HG02642 (cell line): ENCODE results near the gene GRIK5.
"Not testable (repeated sequence)": the region's sequence is repeated elsewhere in the genome, so short reads cannot be mapped to it uniquely, and the experiment has no call there.

ENCODE experiments used
- ATAC-seq: cut with Tn5 transposase; IDR thresholded peaks from one replicate; pipeline ENCODE4 v1.9.1; 2021; ENCODE audit warnings: mild to moderate bottlenecking; ENCODE audit not compliant: unreplicated experiment, poor library complexity

Gene GRIK5

DNA sequence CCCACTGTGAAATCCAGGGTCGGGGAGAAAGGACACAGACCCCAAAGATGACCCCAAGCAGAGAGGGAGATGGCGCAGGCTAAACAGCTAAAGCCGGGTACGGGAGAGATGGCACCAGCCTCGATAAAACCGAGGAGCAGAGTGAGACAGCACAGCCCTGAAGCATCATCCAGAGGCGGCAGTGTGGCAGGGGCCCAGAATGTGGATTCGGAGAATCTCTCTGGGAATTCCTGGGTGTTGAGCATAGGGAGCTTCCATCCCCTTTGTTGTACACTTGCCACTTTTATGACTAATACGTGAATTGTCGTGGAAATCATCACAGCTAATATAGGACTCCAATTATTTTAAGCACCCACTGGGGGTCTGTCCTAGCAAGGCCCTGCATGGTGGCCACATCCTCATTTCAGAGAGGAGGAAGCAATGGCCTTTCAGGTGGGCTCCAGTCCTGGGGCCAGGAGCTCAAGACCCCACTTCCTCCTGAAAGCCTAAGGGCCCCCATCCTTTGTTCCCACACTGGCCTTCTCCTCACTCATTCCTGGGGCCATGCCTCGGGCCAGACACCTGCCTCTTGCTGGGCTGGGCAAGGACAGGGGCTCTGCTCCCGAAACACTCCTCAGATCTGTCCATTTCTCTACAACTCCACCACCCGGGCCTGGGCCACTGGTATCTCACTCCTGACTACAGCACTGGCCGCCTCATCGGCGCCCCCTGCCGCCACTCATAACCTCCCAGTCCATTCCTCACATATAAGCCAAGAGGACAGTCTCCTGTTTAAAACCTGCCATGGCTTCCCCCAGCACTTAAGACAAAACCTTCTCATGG lies 46.7 kb downstream of the GRIK5 start:
- no peak for ATAC-seq

- ATAC-seq: no peak
These were observed 47.4 kb downstream of the GRIK5 start for GRCh38 chr19:42022616-42023015.

GRCh38 chr19:42021185-42021584 lies 48.8 kb downstream of the GRIK5 start:
- ATAC-seq: no peak

GRCh38 chr19:42018503-42019193 lies 51.4 kb downstream of the GRIK5 start:
- ATAC-seq: no peak

GRCh38 chr19:42017040-42017439 lies 53.0 kb downstream of the GRIK5 start:
- ATAC-seq: no peak

DNA sequence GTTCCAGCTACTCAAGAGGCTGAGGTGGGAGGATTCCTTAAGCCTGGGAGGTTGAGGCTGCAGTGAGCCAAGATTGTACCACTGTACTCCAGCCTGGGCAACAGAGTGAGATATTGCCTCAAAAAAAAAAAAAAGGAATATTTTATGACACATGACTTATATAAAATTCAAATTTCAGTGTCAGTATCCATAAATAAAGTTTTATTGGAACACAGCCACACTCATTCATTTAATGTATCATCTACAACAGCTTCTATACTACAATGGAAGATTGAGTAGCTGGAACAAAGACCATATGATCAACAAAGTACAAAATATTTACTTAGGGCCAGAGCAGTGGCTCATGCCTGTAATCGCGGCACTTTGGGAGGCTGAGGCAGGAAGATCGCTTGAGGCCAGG lies 57.3 kb downstream of the GRIK5 start:
- ATAC-seq: not testable (repeated sequence)

DNA sequence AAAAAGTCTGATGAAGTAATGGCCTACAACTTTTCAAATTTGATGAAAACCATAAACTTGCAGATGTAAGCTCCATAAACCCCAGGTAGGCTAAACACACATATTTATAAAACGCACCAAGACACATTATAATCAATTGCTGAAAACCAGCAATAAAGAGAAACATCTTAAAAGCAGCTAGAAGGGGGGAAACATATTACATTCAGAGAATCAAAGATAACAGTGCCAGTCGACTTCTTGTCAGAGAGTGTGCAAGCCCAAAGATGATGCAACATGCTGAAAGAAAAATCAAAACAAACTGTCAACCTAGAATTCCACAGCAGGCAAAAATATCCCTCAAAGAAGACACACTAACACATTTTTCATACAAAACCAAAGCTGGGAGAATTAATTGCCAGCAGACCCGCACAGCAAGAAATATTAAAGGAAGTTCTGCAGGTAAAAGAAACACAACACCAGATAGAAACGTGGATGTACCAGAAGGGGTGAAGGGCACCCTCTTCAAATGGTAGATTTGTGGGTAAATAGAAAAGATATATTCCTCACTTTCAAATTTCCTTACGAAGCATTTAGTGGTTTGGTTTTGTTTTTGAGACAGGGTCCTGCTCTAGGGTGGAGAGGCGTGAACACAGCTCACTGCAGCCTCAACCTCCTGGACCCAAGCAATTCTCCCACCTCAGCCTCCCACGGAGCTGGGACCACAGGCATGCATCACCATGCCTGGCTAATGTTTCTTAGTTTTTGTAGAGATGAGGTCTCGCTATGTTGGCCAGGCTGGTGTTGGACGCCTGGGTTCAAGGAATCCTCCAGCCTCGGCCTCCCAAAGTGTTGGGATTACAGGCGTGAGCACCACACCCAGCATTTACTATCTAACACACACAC lies 59.5 kb downstream of the GRIK5 start:
- no peak for ATAC-seq

GRCh38 chr19:42006569-42006968 lies 63.4 kb downstream of the GRIK5 start:
- no peak for ATAC-seq

GRCh38 chr19:42005504-42005903 lies 64.5 kb downstream of the GRIK5 start:
- no peak for ATAC-seq

GRCh38 chr19:42003506-42004294 lies 66.3 kb downstream of the GRIK5 start:
- ATAC-seq: no peak

- no peak for ATAC-seq
These were observed 70.2 kb downstream of the GRIK5 start for GRCh38 chr19:41999878-42000208.

DNA sequence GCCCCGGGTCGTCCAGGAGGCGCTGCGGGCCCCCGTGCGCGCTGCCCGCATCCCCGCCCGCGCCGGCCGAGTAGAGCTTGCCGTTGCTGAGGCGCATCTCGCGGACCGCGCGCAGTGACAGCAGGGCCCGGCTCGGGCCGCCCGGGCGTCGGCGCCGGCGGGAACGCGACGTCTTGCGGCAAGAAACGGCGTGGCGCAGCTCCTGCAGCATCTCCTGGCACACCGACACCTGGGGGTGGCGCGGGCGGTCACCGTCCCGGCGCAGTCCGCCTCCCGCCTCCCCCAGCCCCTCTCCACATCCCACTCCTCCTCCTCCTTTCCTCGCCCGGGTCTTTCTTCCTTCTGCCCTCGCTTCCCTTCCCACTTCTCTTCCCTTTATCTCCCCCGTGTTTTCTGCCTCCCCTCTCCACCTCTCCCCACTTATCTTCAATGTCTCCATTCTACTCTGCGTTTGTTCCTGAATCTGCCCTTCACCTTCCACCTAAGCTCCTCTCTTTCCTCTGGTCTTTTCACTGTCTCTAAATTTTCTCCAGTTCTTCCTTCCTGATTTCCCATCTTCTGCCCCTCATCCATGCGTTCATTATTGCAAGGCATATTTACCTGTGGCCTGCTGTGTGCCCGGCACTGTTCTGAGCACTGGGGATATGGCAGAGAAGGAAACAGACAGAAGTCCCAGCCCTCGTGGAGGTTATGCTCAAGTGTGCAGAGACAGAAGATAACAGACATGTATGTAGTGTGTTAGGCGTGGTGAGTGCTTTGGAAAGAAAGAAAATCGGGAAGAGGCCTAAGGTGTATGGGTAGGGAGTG lies 70.7 kb downstream of the GRIK5 start:
- no peak for ATAC-seq

DNA sequence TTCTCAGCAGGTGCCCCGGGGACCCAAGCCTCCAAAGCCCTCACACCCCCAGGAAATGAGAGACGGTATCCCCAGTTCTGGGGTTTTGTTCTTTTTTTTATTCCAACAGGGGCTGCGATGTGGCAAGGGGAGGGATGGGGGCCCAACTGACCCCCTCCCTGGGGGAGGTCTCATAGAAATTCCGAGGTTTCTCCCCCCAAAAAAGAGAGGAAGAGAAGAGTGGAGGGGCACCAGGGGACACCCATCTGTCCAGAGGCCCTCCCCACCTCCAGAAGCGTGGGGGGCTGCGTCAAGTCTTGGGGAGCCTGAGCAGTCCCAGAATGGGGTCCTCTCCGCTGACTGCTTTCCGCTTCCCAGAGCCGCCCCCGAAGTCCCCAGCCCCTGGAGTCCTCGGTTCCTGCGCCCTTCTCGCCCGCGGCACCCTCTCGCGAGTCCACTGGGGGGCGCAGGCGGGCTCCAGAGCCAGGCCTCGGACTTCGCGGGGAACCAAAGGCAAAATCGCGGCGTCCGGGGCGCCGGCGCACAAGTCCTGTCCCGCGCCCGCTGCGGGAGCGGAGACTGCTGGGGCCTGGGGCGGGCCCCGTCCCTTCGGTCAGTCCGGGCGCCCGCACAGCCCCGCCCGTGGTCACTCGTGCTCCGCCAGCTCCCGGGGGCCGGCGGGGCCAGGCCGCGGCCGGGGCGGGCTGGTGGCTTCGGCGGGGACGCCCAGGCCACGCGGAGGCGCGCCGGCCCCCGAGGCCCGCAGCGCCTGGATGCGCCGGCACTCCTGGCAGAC lies 71.6 kb downstream of the GRIK5 start:
- no peak for ATAC-seq

- ATAC-seq: no peak
These were observed 72.2 kb downstream of the GRIK5 start for GRCh38 chr19:41997851-41998229.

DNA sequence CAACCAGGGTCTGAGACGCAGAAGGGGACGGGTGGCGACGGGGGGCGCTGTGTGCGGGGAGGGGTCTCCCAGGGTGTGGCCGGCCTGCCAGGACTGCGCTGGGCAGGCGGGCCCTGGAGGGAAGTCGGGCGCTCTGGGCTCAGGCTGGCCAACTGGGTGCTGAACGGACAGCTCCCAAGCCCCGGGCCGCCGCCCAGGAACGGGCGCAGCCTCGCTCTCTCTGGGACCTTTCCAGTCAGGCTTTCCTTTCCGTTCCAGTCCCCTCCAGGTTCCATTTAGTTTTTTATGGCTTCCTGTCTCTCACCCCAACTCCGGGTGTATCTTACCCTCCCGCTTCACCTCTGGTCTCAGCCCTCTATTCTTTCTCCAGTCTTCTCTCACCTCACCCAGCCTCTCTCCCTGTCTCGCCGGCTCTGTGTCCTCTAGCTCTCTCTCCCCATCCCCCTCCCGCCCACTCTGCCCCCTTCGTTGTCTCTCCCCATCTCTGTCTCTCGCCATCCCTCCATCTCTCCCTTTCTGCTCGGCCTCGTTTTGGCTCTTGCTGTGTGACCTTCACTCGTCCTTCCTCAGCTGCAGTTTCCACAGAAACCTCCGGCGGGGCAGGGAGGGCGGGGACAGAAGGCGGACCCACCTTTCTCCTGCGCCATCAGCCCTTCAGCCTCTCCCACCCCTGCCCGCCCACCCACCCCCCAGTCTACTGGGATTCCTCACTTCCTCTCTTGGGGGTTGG lies 72.7 kb downstream of the GRIK5 start:
- ATAC-seq: no peak

DNA sequence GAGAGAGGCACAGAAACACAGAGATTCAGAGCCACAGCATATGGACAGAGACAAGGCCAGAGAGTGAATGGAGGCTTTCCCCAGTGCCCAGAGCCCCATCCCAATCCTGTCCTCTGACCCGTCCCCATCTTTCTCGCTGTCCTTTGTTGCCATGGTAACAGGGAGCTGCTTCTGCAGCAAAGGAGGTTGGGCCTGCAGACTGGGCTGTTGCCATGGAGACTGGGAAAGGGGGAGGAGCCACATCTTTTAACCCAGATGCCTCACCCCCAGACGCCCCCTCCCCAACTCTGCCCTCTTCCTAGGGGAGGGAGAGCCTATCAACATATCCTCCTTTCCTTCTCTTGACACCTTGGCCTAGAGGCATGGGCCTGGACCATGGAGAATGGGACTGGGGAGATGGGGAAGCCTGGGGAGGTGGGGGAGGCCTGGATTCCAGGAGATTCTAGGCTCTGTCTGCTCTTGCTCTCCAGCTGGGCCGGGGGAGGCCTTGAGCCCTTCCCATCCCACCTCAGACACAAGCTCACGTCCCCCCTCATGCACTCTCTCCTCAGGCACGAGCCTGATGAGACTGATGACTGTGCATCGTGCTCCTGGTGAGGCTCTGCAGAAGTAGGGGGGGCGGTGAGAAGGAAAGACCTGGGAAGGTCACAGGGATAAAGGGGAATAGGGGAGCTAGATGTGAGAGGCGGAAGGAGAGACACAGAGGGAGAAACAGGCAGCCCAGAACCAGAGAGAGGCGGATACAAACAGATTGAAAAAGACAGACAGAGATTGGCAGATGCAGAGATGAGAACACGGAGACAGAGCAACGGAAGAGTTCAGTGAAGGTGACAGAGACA lies 73.8 kb downstream of the GRIK5 start:
- no peak for ATAC-seq
